Ectodermal cell (in vitro differentiated cells): ENCODE results near the gene SOX9.

ENCODE experiments used
- H3K27ac ChIP-seq: 2 replicates; pipeline ENCODE4 v1.7.0; 2013; ENCODE audit warnings: mild to moderate bottlenecking, low read depth, low read length; ENCODE audit not compliant: insufficient read depth, poor library complexity, severe bottlenecking
- H3K27me3 ChIP-seq: 2 replicates; pipeline ENCODE4 v1.7.0; 2013; ENCODE audit warnings: mild to moderate bottlenecking, low read length; ENCODE audit not compliant: insufficient read depth, control insufficient read depth, poor library complexity, severe bottlenecking
- H3K36me3 ChIP-seq: one replicate; pipeline ENCODE4 v1.7.0; 2013; ENCODE audit warnings: low read length; ENCODE audit not compliant: control insufficient read depth, insufficient read depth
- H3K4me1 ChIP-seq: one replicate; pipeline ENCODE4 v1.7.0; 2013; ENCODE audit warnings: low read length; ENCODE audit not compliant: control insufficient read depth, insufficient read depth
- H3K4me3 ChIP-seq: 2 replicates; pipeline ENCODE4 v1.7.0; 2013; ENCODE audit warnings: low read depth, low read length, control low read depth; ENCODE audit not compliant: insufficient read depth
- H3K9me3 ChIP-seq: 2 replicates; pipeline ENCODE4 v1.7.0; 2013; ENCODE audit warnings: mild to moderate bottlenecking, low read length, moderate library complexity; ENCODE audit not compliant: control insufficient read depth
- WGBS, 2 experiments: methylation state at CpG; one replicate each; pipeline ENCODE4 v1.1.7; 2013; ENCODE audit warnings: missing lambda C conversion rate in 2 of 2; 5-methylcytosine and 5-hydroxymethylcytosine counted together

Gene SOX9

DNA sequence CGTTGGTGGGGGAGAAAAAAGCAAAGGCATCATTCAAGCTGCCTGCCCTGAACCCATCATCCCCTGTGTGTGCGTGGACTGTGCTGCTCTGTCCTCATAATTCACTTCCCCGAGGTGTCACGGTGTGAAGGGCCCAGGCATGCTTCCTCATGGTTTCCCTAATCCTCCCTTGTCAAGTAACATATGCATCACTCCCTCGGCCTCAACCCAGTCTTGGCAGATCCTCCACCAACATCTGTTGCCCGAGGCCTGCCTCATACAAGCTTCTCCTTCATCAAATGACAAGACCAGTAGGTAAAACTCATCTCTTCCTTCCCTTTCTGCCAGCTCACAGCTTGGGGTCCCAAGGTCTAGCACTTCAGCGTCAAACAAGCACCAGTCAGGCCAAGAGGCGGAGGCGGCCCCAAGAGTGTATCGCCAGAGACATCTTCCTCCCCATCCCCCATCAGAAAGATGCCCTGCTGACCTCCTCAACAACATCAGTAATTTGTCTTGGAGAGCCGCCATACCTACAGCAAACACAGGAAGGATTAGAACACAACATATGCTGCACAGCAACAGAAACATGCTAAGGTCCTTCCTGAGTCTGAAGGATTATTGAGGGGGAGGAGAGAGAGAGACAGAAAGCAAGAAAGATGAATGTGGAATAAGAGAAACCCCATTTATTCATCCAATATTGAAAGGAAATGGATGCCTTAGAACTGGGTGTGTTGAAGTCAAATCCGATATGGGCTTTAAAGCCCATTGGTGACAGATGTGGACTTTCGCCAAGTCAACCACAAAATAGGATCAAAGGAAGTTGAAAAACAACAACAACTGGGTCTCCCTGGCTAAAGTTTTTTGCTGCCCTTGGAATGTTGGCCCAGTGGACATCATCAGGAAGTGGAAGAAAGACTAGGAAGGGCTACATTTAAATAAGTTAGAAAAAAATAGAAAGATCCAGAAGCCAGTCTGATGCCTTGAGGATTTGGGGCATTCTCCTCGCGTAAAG lies 38.4 kb downstream of the SOX9 start:
- H3K36me3 ChIP-seq = no peaks in the 10 kb centered on the region
- H3K27ac ChIP-seq = no peak overlapping the region
- no peaks in the 10 kb centered on the region for H3K27me3 ChIP-seq
- no peak overlapping the region for H3K4me3 ChIP-seq
- H3K4me1 ChIP-seq = peaks cover 3% of the 10 kb centered on the region
- H3K9me3 ChIP-seq = no peaks in the 10 kb centered on the region
- 83 to 88% methylated on average over 15 of the region's 15 CpGs for WGBS, 2 experiments

DNA sequence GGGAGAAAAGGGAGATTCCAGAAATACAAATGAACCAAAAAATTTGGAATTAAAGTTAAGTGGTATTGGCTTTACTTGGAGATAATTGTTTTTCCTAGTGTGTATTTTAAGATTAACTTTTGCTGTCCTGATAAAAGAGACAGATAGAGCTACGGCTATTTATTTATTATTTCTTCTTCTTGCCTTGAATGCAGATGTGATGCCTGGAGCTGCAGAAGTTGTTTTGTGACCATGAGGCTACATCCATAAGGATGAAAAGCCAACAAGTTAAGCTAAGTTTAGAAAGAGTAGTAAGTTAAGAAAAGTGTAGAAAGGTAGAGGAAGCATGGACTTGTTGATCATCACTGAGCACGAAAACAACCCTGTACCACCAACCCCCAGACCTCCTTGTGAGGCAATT lies 41.7 kb downstream of the SOX9 start:
- H3K4me1 ChIP-seq = peaks cover 24% of the 10 kb centered on the region
- H3K36me3 ChIP-seq = no peaks in the 10 kb centered on the region
- H3K27ac ChIP-seq = no peak overlapping the region
- no peaks in the 10 kb centered on the region for H3K9me3 ChIP-seq
- 100% methylated on average over 2 of the region's 2 CpGs for WGBS, 2 experiments
- H3K27me3 ChIP-seq = no peaks in the 10 kb centered on the region
- H3K4me3 ChIP-seq = no peak overlapping the region

DNA sequence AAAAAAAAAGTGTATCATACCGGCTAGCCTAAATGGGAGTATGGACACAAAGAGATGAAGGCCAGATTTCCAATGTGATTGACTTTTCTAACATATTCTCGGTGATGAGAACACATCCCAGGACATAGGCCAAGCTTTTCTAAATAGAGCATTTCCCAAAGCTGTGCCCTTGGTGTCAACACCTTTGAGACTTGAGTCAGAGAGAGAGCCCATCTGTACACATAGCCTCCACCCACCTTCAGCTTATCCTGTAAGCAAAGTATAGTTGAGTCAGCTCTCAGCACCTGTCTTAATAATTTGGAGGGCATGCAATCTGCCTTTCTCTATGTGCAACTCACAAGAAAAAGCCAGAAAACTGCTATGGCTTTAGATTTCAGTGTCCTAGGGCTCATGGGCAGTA lies 42.7 kb downstream of the SOX9 start:
- 95 to 97% methylated on average over 2 of the region's 2 CpGs for WGBS, 2 experiments
- Histone ChIP-seq H3K9me3 (no peaks in the 10 kb centered on the region), H3K27ac (no peak overlapping the region), H3K36me3 (no peaks in the 10 kb centered on the region), H3K4me3 (no peak overlapping the region), H3K27me3 (no peaks in the 10 kb centered on the region), H3K4me1 (peaks cover 24% of the 10 kb centered on the region)

DNA sequence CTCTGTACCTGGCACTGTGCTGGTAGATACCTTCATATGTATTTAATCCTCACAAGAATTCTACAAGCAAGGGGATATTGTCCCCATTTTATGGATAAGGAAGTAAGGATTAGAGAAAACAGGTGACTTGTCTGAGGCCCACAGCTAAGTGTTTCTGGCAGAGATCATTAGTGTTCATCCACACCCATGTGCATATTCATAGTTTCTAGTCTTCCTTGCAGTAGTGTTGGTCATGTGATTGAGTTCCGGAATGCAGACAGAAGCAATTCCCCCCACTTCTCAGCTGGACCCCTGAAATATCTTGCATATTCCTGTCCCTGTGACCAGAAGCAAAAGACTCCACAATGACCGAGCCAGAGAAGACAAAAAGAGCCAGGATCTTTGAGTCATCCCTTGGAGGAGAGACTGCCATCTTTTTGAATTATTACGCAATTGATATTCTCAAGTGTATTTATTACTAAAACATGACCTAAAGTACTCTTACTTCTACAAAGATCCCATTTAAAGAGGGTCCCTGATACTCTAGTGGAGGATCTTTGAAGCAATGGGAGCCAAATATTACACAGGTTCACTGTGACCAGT lies 43.4 kb downstream of the SOX9 start:
- WGBS, 2 experiments = 96 to 100% methylated on average over 2 to 3 of the region's 3 CpGs
- H3K4me1 ChIP-seq = peaks cover 24% of the 10 kb centered on the region
- H3K36me3 ChIP-seq = no peaks in the 10 kb centered on the region
- H3K9me3 ChIP-seq = no peaks in the 10 kb centered on the region
- no peaks in the 10 kb centered on the region for H3K27me3 ChIP-seq
- H3K27ac ChIP-seq = no peak overlapping the region
- no peak overlapping the region for H3K4me3 ChIP-seq

DNA sequence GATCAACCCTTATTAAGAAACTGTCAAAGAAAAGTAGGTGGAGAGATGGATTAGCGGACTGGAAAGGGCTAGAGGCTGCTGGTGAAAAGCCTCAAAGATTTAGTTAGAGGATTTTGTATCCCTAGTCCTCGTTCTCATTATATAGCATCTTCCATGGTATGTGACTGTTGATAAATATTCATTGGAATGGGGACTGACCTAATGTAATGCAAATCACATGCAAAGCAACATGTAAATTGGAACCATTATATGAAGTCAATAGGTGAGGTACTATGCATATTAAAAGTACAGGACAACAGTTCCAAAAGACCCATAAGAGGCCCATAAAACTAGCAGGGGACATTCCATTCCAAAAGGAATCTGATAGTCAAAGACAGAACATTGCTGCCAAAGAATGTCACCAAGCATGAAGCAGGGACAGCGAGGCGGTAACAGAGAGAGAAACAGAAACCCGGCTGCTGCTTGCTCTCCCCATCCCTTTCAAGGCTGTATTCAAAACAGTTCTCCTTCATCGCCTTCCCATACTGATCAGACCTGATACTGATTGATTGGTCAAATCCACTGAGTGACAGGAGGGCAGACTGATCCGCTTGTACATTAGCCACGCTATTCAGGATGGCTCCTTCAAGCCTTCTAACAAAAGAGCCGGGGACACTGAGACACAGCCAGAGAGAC lies 44.5 kb downstream of the SOX9 start:
- 38 to 39% methylated on average over 9 of the region's 9 CpGs for WGBS, 2 experiments
- Histone ChIP-seq H3K27me3 (no peaks in the 10 kb centered on the region), H3K4me1 (peaks cover 24% of the 10 kb centered on the region), H3K36me3 (no peaks in the 10 kb centered on the region), H3K4me3 (no peak overlapping the region), H3K9me3 (no peaks in the 10 kb centered on the region), H3K27ac (peak overlapping the region; percentile 69)

DNA sequence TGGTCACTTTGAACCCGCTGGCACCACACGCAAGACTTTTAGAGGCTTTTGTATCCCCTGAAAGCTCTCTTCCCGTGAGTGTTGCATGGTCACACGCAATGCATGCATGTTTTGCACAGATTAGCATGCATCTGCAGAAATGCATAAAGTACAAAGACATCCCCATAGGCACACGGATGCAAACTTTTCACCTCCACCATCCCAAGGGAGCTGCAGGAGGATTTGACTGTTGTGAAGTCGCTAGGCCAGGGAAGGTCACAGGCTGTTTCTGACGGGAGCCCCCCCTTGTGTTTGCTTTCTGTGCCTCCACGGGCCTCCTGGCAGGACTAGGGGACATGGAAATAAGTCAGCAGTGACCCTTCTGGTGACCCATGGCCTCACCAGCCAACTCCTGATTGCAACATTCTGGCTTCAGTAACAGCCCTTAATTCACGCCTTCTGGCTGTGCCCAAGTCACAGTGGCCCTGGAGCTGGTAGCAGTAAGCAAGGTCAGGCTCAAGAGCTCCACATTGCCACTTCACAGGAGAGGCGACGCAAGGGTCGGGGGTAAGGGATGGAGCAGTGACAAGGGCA lies 45.1 kb downstream of the SOX9 start:
- no peaks in the 10 kb centered on the region for H3K36me3 ChIP-seq
- WGBS, 2 experiments = 64% methylated on average over 12 of the region's 12 CpGs

DNA sequence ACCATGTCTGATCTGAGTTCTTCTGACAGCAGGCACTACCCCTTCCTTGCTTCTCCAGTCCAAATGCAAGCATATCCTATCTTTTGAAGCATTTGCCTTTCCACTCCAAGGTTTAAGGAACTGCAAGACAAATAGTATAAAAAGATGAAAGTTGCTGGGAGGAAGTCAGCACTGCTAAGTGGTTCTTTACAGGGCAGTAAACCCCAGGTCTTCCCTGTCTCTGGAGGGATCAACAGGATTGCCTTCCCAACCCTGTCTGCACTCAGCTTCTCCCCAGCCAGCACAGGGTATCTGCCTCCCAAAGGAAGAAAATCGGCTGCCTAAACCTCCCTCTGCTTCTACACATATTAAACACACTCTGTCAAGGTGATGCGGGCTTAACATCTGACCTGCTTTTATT lies 46.8 kb downstream of the SOX9 start:
- 74 to 90% methylated on average over 1 to 2 of the region's 2 CpGs for WGBS, 2 experiments

More for the DNA sequence above, 45.1 kb downstream of the SOX9 start:
- H3K4me1 ChIP-seq = peaks cover 24% of the 10 kb centered on the region
- no peaks in the 10 kb centered on the region for H3K27me3 ChIP-seq
- no peaks in the 10 kb centered on the region for H3K9me3 ChIP-seq
- peak overlapping the region; percentile 69 for H3K27ac ChIP-seq
- no peak overlapping the region for H3K4me3 ChIP-seq

DNA sequence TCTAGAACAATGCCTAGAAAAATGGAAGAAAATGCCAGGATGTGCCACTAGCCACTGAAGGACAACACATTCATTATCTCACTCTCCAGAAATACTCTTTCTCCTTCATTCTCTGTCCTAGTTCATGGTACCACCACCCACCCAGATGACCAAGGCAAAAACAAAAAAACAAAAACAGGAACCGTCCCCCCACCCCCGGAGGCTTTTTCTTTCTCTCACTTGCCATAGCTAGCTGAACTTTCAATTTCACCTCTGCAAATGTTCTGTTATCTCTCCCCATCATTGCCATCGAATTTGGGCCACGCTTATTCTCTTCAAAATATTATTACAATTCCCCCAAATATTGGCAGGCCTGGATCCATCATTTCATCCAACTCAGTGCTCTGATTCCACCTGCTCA lies 49.0 kb downstream of the SOX9 start:
- H3K36me3 ChIP-seq = no peaks in the 10 kb centered on the region
- no peak overlapping the region for H3K27ac ChIP-seq
- 90 to 92% methylated on average over 4 of the region's 4 CpGs for WGBS, 2 experiments
- no peak overlapping the region for H3K4me3 ChIP-seq
- H3K9me3 ChIP-seq = no peaks in the 10 kb centered on the region
- no peaks in the 10 kb centered on the region for H3K27me3 ChIP-seq
- peaks cover 25% of the 10 kb centered on the region for H3K4me1 ChIP-seq

More for the DNA sequence above, 46.8 kb downstream of the SOX9 start:
- Histone ChIP-seq H3K27ac (no peak overlapping the region), H3K9me3 (no peaks in the 10 kb centered on the region), H3K4me1 (peaks cover 33% of the 10 kb centered on the region), H3K4me3 (no peak overlapping the region), H3K36me3 (no peaks in the 10 kb centered on the region), H3K27me3 (no peaks in the 10 kb centered on the region)

DNA sequence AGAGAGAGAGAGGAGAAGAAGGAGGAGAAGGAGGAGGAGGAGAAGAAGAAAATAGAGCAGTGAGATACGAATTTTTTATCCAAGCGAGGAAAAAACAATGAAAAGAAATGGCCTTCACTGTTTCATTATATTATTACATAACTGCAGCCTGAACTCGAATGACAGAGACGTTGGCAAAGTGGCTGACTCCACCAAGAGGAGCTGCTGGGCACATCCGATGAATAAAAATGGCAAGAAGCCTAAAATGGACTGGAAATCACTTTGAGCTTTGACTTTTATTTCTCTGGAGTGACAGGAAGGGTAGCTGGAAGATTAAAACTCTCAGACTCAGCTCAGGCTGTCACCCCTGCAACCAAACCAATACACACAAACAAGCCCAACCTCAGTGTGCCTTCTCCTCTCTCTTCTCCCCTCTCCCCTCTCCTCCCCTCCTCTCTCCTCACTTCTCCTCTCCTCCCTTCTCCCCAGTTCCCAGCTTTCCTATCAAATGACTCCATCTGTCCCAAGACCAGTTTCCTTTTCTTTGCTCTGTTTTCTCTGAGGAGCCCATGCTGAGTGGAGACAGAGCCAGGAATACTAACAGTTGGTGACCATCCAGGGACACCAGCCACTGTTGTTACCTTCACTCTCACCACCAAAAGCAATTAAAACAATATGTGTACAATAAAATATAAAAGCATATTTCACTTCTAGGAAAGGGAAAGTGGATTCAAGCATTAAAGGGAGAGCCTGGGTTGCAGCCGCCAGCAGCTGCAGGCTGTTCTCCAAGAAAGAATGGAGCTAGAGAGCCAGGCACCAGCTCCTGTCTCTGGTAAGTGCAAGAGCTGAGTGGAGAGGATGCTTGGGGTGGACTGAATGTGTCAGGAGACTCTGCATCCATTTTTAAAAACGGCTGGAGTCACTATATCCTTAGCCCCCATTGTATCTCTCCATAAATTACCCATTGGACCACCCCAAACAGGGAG lies 51.2 kb downstream of the SOX9 start:
- WGBS, 2 experiments = 73 to 75% methylated on average over 7 of the region's 7 CpGs
- Histone ChIP-seq H3K4me1 (peaks cover 16% of the 10 kb centered on the region), H3K27ac (peak overlapping the region; percentile 17), H3K36me3 (no peaks in the 10 kb centered on the region), H3K27me3 (no peaks in the 10 kb centered on the region), H3K4me3 (no peak overlapping the region), H3K9me3 (no peaks in the 10 kb centered on the region)
